Cardiac septum (tissue), 1 donor: ENCODE data around the gene DCTN1. TPM values are rescaled to one million over a fixed set of nuclear protein-coding genes. Genes with fewer than 3 reads are reported as not detected.

Source experiments
- DNase-seq: peaks from one replicate; pipeline ENCODE4 v3.0.0-alpha.2; 2020; ENCODE audit warnings: low spot score
- intact Hi-C: fragments of 100-400 bp; cut with DNase I; formaldehyde crosslinking; loops from one replicate; pipeline ENCODE4 v1.14.0; 2022
- total RNA-seq: library from RNA; stranded (reverse); fragmentation: NEBNext Ultra II Directional; extraction: Animal tissue kit (Norgen Biotek cat#: 25700); gene quantifications from one replicate; pipeline ENCODE4 v1.2.1, GENCODE V29; 2021
- donor health status: DM: no; HTN: no; CAD: no.

DCTN1 gene
- total RNA-seq, 1 donor from 2014 or later = 233 TPM

- intact Hi-C loops = loop anchor here (5.0 to 10.0 kb wide), 3 partner anchors 58 to 509 kb away; partner anchors contain the start of gene STAMBP
- DNase-seq = no peak
Observed at GRCh38 chr2:74333896-74334586, 46.1 kb downstream of the DCTN1 start.

GRCh38 chr2:74333175-74333574, 46.9 kb downstream of the DCTN1 start:
- DNase-seq = no peak
- intact Hi-C loops = loop anchor here (5.0 to 10.0 kb wide), 3 partner anchors 59 to 508 kb away; partner anchors contain the start of gene STAMBP

- no peak for DNase-seq
- intact Hi-C loops = loop anchor here (5.0 to 10.0 kb wide), 3 partner anchors 60 to 508 kb away; partner anchors contain the start of gene STAMBP
Observed at GRCh38 chr2:74332550-74333174, 47.4 kb downstream of the DCTN1 start.

GRCh38 chr2:74328573-74328972, 51.5 kb downstream of the DCTN1 start:
- no peak for DNase-seq
- intact Hi-C loops = no loop called here

GRCh38 chr2:74328074-74328473, 52.0 kb downstream of the DCTN1 start:
- intact Hi-C loops = no loop called here
- DNase-seq = no peak

- DNase-seq = no peak
- intact Hi-C loops = no loop called here
Observed at GRCh38 chr2:74327627-74328026, 52.5 kb downstream of the DCTN1 start.

GRCh38 chr2:74327199-74327598, 52.9 kb downstream of the DCTN1 start:
- intact Hi-C loops = no loop called here
- no peak for DNase-seq

- no peak for DNase-seq
- intact Hi-C loops = no loop called here
Observed at GRCh38 chr2:74325815-74326214, 54.3 kb downstream of the DCTN1 start.

GRCh38 chr2:74321737-74322136, 58.4 kb downstream of the DCTN1 start:
- no peak for DNase-seq
- intact Hi-C loops = no loop called here

- no peak for DNase-seq
- intact Hi-C loops = no loop called here
Observed at GRCh38 chr2:74317701-74318100, 62.4 kb downstream of the DCTN1 start.

- intact Hi-C loops = no loop called here
- DNase-seq = no peak
Observed at GRCh38 chr2:74316627-74317295, 63.4 kb downstream of the DCTN1 start.

- no peak for DNase-seq
- intact Hi-C loops = no loop called here
Observed at GRCh38 chr2:74314107-74314506, 66.0 kb downstream of the DCTN1 start.

- intact Hi-C loops = no loop called here
- DNase-seq = no peak
Observed at GRCh38 chr2:74313497-74313896, 66.6 kb downstream of the DCTN1 start.

- intact Hi-C loops = no loop called here
Observed at GRCh38 chr2:74312913-74313312, 67.2 kb downstream of the DCTN1 start.

More at GRCh38 chr2:74312913-74313312, 67.2 kb downstream of the DCTN1 start:
- DNase-seq = no peak

Other genes with a start within 250 kb of the DCTN1 start
- 69.5 TPM for gene BOLA3, start 232.4 kb downstream of the DCTN1 start, total RNA-seq
- 66.9 TPM for gene MOB1A, start 201.4 kb downstream of the DCTN1 start, total RNA-seq
- 26.8 TPM for gene MTHFD2, start 181.7 kb downstream of the DCTN1 start, total RNA-seq
- 3.6 TPM for gene SLC4A5, start 36.9 kb downstream of the DCTN1 start, total RNA-seq
- gene C2orf81, start 41.3 kb upstream of the DCTN1 start, total RNA-seq = 1.1 TPM
- 2.6 TPM for gene WDR54, start 41.4 kb upstream of the DCTN1 start, total RNA-seq
- 18.5 TPM for gene RTKN, start 61.6 kb upstream of the DCTN1 start, total RNA-seq
- 18.0 TPM for gene INO80B, start 74.8 kb upstream of the DCTN1 start, total RNA-seq
- 47.7 TPM for gene WBP1, start 78.1 kb upstream of the DCTN1 start, total RNA-seq
- 20.6 TPM for gene MOGS, start 85.1 kb upstream of the DCTN1 start, total RNA-seq
- 134 TPM for gene MRPL53, start 92.4 kb upstream of the DCTN1 start, total RNA-seq
- 8.0 TPM for gene CCDC142, start 102.7 kb upstream of the DCTN1 start, total RNA-seq
- 11.2 TPM for gene TTC31, start 102.8 kb upstream of the DCTN1 start, total RNA-seq
- gene LBX2, start 119.3 kb upstream of the DCTN1 start, total RNA-seq = 0.51 TPM
- 11.4 TPM for gene PCGF1, start 127.4 kb upstream of the DCTN1 start, total RNA-seq
- gene TLX2, start 134.1 kb upstream of the DCTN1 start, total RNA-seq = not detected
- not detected for gene DQX1, start 145.9 kb upstream of the DCTN1 start, total RNA-seq
- gene AUP1, start 149.4 kb upstream of the DCTN1 start, total RNA-seq = 50.0 TPM
- gene HTRA2, start 149.6 kb upstream of the DCTN1 start, total RNA-seq = 25.0 TPM
- 2.8 TPM for gene LOXL3, start 173.6 kb upstream of the DCTN1 start, total RNA-seq
- gene DOK1, start 174.4 kb upstream of the DCTN1 start, total RNA-seq = 3.9 TPM